SK-N-SH treated with all-trans-retinoic acid at 6 μM for 48 hours (cell line): ENCODE results near the gene SLC2A13.

Experiments used
- ARNTL ChIP-seq: fragments of 450-650 bp; formaldehyde crosslinking; IDR thresholded peaks from 2 replicates; pipeline ENCODE4 v1.5.0; 2020; ENCODE audit warnings: low read depth, mild to moderate bottlenecking, moderate library complexity, borderline replicate concordance
- BACH2 ChIP-seq: fragments of 250-450 bp; sonication (Bioruptor Pico); IDR thresholded peaks from 2 replicates; pipeline ENCODE4 v1.9.0; 2021; ENCODE audit warnings: mild to moderate bottlenecking, borderline replicate concordance
- SNAI2 ChIP-seq: fragments of 250-450 bp; sonication (Bioruptor Pico); IDR thresholded peaks from 2 replicates; pipeline ENCODE4 v1.5.0; 2020; ENCODE audit warnings: mild to moderate bottlenecking, moderate library complexity

DNA sequence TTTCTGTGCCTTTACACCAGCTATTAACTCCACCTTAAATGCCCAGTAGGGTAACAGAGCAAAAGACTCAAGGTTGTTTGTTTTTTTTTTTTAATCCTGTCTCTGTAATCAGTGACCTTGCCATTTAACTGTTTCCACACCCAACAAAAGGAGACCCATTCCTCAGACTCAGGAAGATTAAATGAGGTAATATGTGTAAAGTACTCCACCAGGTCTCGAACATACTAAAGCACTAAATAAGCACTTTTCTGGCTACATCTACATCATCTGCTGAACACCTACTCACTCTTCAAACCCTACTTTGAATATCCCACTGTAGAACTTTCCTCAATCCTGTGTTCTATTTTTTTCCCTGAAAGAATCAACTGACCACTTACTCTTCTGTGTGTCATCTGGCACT lies 4.1 kb downstream of the SLC2A13 start:
- TF ChIP-seq SNAI2 (CRISPR knock-in tag) (no peak), BACH2 (no peak), ARNTL (no peak)
